Uterus (tissue), 4 donors: ENCODE measurements around the gene PSTK. TPM values are rescaled to one million over a fixed set of nuclear protein-coding genes. Genes with fewer than 3 reads are reported as not detected.

Experiments
- DNase-seq, 2 donors: peaks; one replicate each; pipeline ENCODE4 v3.0.0-alpha.2; 2019 to 2020
- H3K27ac ChIP-seq, 2 donors: fragments of 200-600 bp; sonication (generic); 1 replicate in 1 of 2; 2 replicates in 1 of 2; pipeline ENCODE4 v1.5.1; 2016 to 2018
- H3K27me3 ChIP-seq, 2 donors: fragments of 200-600 bp; sonication (generic); one replicate each; pipeline ENCODE4 v1.5.1; 2018 to 2019; ENCODE audit warnings: control low read depth in 1 of 2
- H3K36me3 ChIP-seq, 2 donors: fragments of 200-600 bp; sonication (generic); one replicate each; pipeline ENCODE4 v1.5.1; 2019; ENCODE audit warnings: control low read depth in 1 of 2
- H3K4me1 ChIP-seq, 2 donors: fragments of 200-600 bp; sonication (generic); one replicate each; pipeline ENCODE4 v1.5.1; 2018 to 2019; ENCODE audit warnings: control low read depth in 1 of 2
- H3K4me3 ChIP-seq, 2 donors: fragments of 200-600 bp; sonication (generic); 1 replicate in 1 of 2; 2 replicates in 1 of 2; pipeline ENCODE4 v1.5.1; 2018 to 2019; ENCODE audit warnings: mild to moderate bottlenecking in 1 of 2
- H3K9me3 ChIP-seq, 2 donors: fragments of 200-600 bp; sonication (generic); one replicate each; pipeline ENCODE4 v1.5.1; 2019; ENCODE audit warnings: control low read depth in 1 of 2
- POLR2A ChIP-seq, 2 donors: fragments of 450-650 bp; IDR thresholded peaks; one replicate each; pipeline ENCODE4 v1.6.1; 2016; ENCODE audit warnings: antibody characterized with exemption in 2 of 2, mild to moderate bottlenecking in 1 of 2, moderate library complexity in 1 of 2
- intact Hi-C: fragments of 100-400 bp; cut with DNase I; formaldehyde crosslinking; loops from one replicate; pipeline ENCODE4 v1.15.1; 2023; ENCODE audit warnings: low total_unique reads
- total RNA-seq, 4 donors: library from RNA; depleted of rRNA in 3 of 4; stranded (reverse); fragments of >200 nt in 3 of 4; gene quantifications; one replicate each; pipeline versions ENCODE4 v1.1.0 to v1.2.4, GENCODE V29; 2014 to 2023
- TF ChIP-seq, protein P1 (sequence below), 4 experiments: fragments of 200-600 bp in 2 of 4; fragments of 450-650 bp in 2 of 4; sonication (generic) in 2 of 4; IDR thresholded peaks; one replicate each; pipeline ENCODE4 v1.5.1; 2016 to 2019; ENCODE audit warnings: antibody characterized with exemption in 4 of 4, mild to moderate bottlenecking in 2 of 4, moderate library complexity in 1 of 4
- donor health status: DM: yes; HTN: yes; CAD: no.

Gene PSTK
- total RNA-seq, 4 donors from 2014 or later = 0.77 to 11.2 (median 2.1) TPM

DNA sequence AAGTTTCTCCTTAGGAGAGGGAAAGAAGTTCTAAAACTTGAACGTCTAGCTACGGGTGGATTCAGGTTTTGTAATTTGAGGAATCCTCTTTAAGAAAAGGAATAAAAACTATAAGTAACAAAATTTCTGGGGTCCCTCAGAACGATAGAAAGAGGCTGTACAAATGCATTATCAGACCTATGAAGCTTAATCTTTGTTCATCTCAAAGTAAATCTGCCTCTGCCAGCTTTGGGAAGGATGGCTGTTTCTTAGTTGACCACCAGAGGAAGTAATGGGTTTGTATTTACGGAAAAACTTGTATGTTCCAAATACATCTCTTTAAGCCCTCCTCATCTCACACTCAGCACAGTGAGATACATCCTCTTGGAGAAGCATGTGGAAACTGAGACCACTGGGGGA lies 864 bp downstream of the PSTK start:
- Histone ChIP-seq H3K27me3 (no peaks in the 10 kb centered on the region), H3K4me3 (peak overlapping the region; percentile 77 to 79), H3K36me3 (no peaks in the 10 kb centered on the region), H3K4me1 (no peaks in the 10 kb centered on the region), H3K27ac (peak overlapping the region in 1 of 2 donors; percentile 94), H3K9me3 (no peaks in the 10 kb centered on the region)
- no peak for TF ChIP-seq POLR2A (IDR thresholded peaks at IDR 0.05)
- TF ChIP-seq, protein P1, sequence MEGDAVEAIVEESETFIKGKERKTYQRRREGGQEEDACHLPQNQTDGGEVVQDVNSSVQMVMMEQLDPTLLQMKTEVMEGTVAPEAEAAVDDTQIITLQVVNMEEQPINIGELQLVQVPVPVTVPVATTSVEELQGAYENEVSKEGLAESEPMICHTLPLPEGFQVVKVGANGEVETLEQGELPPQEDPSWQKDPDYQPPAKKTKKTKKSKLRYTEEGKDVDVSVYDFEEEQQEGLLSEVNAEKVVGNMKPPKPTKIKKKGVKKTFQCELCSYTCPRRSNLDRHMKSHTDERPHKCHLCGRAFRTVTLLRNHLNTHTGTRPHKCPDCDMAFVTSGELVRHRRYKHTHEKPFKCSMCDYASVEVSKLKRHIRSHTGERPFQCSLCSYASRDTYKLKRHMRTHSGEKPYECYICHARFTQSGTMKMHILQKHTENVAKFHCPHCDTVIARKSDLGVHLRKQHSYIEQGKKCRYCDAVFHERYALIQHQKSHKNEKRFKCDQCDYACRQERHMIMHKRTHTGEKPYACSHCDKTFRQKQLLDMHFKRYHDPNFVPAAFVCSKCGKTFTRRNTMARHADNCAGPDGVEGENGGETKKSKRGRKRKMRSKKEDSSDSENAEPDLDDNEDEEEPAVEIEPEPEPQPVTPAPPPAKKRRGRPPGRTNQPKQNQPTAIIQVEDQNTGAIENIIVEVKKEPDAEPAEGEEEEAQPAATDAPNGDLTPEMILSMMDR (IDR thresholded peaks at IDR 0.05) = peak in 3 of 4 experiments; percentile 17 to 50 (median 49)
- intact Hi-C loops = no loop called here
- no peak for DNase-seq

DNA sequence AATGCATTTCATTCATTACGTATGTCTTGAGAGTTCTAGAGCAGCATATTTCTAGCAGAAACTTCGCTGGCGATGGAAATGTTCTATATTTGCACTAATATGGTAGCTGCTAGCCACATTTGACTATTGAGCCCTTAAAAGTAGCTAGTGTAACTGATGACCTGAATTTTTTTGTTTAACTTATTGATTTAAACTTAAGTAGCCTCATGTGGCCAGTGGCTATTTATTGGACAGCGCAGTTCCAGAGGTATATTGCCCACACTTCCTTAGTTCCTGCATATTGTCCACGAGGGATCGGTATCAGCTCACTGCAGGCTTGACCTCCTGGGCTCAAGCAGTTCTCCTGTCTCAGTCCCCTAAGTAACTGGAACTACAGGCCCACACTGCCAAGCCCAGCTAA lies 3.7 kb downstream of the PSTK start:
- Histone ChIP-seq H3K4me1 (no peaks in the 10 kb centered on the region), H3K27ac (no peak overlapping the region), H3K27me3 (no peaks in the 10 kb centered on the region), H3K9me3 (no peaks in the 10 kb centered on the region), H3K4me3 (no peak overlapping the region), H3K36me3 (no peaks in the 10 kb centered on the region)
- no peak for TF ChIP-seq POLR2A (IDR thresholded peaks at IDR 0.05)
- TF ChIP-seq, protein P1 (IDR thresholded peaks at IDR 0.05) = no peak
- intact Hi-C loops = no loop called here
- DNase-seq = no peak

DNA sequence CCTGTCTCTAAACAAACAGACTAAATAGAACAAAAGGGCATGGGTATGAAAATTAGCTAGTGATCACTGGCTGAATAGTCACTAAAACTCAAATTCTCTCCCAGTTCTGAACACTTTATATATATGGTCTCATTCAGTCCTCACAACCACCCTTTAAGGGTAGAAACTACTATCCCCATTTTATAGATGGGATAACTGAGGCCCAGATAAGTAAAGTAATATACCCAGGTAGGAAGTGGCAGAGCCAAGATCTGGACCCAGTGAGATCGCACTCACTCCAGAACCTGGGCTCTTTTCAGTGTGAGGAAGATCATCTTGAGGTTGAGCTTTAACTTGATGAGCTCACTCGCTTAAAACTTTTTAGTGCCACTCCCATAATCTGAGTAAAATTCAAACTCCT lies 4.5 kb downstream of the PSTK start:
- intact Hi-C loops = no loop called here
- H3K4me1 ChIP-seq = no peaks in the 10 kb centered on the region
- DNase-seq = no peak
- TF ChIP-seq POLR2A (IDR thresholded peaks at IDR 0.05) = no peak
- TF ChIP-seq, protein P1 (IDR thresholded peaks at IDR 0.05) = no peak
- no peaks in the 10 kb centered on the region for H3K36me3 ChIP-seq
- no peaks in the 10 kb centered on the region for H3K27me3 ChIP-seq
- H3K4me3 ChIP-seq = no peak overlapping the region
- H3K27ac ChIP-seq = no peak overlapping the region
- H3K9me3 ChIP-seq = no peaks in the 10 kb centered on the region

DNA sequence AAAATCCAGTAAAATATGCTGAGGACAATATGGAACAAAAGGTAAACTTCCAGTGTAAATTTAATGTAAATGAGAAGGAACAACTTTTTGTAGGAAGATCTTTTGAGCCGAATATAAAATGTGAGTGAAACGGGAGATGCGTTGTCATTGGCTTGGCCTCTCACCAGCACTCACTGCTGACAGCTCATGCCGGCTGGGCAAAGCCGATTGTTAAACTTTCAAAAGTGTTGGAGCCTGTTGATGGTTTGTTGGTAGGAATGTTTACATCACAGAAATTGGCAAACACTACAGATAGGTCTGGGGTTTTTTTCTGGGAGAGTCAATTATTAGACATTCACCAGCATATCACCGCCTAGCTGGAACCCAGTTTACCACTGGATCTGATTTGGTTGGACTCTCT lies 6.1 kb downstream of the PSTK start:
- intact Hi-C loops = no loop called here
- Histone ChIP-seq H3K4me1 (no peaks in the 10 kb centered on the region), H3K9me3 (no peaks in the 10 kb centered on the region), H3K27me3 (no peaks in the 10 kb centered on the region), H3K36me3 (no peaks in the 10 kb centered on the region), H3K4me3 (no peak overlapping the region), H3K27ac (no peak overlapping the region)
- DNase-seq = no peak
- TF ChIP-seq POLR2A (IDR thresholded peaks at IDR 0.05) = no peak
- TF ChIP-seq, protein P1 (IDR thresholded peaks at IDR 0.05) = no peak

DNA sequence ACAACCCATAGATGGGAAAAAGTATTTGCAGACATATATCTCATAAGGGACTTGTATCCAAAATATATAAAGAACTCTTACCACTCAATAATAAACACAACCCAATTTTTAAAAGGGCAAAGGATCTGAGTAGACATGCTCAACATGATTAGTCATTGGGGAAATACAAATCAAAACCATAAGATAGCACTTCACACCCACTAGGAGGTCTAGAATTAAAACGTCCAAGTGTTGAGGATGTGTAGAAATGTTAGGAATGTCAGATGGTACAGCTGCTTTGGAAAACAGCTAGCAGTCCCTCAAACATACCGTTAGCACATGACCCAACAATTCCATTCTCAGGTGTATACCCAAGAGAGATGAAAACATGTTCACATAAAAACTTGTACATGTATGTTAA lies 8.3 kb downstream of the PSTK start:
- H3K9me3 ChIP-seq = no peaks in the 10 kb centered on the region
- no peak overlapping the region for H3K27ac ChIP-seq
- no peaks in the 10 kb centered on the region for H3K36me3 ChIP-seq
- intact Hi-C loops = no loop called here
- no peaks in the 10 kb centered on the region for H3K27me3 ChIP-seq
- no peak for DNase-seq
- no peak overlapping the region for H3K4me3 ChIP-seq
- TF ChIP-seq, protein P1 (IDR thresholded peaks at IDR 0.05) = no peak
- no peak for TF ChIP-seq POLR2A (IDR thresholded peaks at IDR 0.05)
- no peaks in the 10 kb centered on the region for H3K4me1 ChIP-seq
